GM21367 (cell line): ENCODE data around the gene NLRP8.
"Not testable (repeated sequence)": the region's sequence is repeated elsewhere in the genome, so short reads cannot be mapped to it uniquely, and the experiment has no call there.

Experiments
- ATAC-seq: cut with Tn5 transposase; IDR thresholded peaks from one replicate; pipeline ENCODE4 v1.9.1; 2021; ENCODE audit not compliant: unreplicated experiment

Gene NLRP8

DNA sequence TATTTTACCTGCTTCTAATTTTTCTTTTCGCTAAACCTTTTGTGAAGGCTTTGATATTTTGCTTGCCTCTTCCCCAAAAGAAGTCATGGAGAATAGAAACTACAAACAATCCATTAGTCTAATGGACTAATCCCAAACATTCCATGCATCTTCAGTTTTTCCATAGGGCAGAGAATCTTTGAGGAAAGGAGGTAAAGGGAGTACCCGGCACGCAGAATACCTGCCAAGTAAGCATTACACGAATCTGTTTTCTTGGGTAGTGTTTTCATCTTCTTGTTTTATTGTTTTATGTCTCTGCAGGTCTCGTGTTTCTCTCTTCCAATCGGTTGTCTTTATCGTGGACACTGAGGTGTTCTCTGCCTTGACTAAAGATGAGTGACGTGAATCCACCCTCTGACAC lies at the start of gene NLRP8:
Gene NLRP8 (plus strand): TSS at position 301 of the 400 bp plus-strand sequence.
- no peak for ATAC-seq

DNA sequence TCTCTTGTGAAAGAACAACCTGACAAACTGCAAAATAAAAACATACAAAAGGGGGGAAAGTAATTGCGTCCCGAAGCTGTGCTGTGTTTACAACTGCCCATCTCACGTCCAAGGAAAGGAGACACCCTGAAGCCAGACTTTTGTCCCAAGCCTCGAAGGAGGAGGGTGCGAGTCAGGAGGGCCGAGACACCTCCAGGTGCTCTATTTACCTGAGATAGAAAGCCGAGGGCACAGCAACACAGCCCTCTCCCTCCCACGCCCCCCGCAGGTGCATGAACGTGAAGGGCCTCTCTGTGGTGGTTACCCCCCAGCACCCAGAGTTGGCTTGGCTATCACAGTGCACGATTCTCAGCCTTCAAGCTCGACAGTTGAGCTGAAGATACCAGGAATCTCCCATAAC lies 48.7 kb upstream of the NLRP8 start:
- no peak for ATAC-seq

DNA sequence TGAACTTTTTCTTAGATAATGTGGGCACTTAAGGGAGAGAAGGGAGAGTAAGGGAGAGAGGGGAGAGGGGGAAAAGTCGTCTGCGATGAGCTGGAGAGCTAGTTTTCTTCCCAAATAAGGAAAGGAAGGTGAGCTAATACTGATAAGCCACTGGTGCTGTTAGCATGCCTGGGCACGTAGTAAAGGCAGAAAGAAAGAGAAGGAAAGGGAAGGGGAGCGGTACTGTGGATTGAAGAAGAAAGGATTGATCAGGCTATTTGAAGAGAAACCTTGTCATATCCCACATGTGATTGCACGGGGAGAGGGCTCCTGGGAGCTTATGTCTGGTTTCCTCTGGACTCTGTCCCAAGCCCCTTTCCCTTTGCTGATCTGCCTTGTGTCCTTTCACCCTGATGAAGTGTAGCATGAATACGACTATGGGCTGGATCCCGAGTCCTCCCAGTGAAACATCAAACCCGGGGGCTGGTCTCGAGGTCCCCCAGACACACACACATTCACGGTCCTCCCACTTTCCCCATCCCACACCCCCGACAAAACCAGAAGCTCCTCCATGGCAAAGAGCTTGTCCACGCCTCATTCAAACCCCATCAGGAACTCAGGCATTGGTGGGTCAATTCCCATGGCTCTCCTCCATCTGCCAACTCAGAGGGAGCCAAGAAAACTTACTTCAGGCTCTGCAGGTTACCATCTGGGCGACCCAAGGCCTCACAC lies 46.1 kb upstream of the NLRP8 start:
- ATAC-seq, result no peak

DNA sequence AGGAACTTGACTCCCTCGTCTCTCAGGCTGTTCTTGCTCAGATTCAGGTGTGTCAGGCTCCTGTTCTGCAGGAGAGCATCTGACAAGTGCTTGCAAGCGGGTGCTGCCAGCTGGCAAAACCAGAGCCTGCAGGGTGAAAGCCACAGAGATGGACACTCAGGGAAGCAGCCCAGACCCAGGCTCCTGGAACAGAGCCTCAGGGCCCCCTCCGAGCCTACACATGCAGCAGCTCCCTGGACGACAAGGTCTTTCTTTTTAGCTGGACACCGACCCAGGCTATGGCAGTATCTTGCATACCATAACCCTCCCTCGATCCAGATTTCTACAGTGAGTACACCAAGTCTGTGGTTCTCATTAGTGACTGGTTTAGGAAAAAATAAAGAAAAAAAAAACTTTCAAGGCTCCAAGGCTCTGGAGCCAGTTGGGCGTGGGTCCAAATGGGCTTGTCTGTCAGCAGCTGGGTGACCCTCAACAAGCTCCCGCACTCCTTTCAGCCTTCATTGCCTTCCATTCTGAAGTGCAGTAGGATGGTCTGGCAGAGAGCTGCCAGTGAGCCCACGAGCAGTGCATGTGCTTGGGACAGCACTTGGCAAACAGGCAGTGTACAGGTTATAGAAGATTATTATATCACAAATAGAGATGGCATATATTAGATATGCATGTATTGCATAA lies 45.4 kb upstream of the NLRP8 start:
- ATAC-seq, result no peak

DNA sequence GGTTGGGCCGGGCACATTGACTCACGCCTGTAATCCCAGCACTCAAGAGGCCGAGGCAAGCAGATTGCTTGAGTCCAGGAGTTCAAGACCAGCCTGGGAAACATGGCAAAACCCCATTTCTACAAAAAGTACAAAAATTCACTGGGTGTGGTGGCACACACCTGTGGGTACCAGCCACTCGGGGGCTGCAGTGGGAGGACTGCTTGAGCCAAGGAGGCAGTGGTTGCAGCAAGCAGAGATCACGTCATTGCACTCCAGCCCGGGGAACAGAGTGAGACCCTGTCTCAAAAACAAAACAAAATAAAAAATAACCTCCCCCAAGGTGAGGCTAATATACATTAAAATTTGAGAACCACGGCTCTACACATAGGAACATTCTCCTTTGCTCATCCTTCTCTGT lies 40.3 kb upstream of the NLRP8 start:
- ATAC-seq, result no peak

DNA sequence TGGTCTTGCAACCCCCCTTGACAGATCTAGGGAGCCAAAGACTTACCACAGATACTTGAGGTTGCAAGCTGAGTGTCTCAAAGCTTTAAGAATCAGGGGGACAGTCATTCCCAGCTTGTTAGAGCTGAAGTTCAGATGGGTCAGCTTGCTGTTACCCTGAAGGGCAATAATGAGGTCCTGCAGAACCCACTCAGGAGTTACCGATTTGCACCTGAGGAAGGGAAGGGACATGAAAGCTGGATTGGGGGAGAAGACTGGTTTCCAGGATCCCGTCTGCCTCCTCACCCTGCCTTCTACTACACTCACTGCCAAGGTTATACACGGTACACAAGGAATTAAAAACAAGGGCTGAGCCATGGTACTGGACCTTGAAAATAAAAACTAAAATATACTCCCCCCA lies 39.9 kb upstream of the NLRP8 start:
- no peak for ATAC-seq

DNA sequence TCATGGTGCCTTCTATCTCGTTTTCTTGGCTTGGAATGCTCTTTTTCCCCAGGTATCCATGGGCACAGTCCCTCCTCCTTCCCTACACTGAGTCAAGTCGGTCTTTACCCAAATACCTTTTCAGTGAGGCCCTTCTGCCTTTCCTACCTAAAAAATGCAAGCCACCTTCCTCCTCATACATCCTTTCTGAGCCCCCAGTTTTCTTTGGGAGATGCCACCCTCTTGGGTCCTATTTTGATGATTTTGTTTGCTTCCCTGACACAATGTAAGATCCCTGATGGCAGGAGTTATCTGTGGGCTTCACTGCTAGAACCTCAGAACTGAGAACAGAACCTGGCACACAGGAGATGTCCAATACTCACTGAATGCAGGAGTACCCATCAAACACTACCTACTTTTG lies 37.8 kb upstream of the NLRP8 start:
- no peak for ATAC-seq

DNA sequence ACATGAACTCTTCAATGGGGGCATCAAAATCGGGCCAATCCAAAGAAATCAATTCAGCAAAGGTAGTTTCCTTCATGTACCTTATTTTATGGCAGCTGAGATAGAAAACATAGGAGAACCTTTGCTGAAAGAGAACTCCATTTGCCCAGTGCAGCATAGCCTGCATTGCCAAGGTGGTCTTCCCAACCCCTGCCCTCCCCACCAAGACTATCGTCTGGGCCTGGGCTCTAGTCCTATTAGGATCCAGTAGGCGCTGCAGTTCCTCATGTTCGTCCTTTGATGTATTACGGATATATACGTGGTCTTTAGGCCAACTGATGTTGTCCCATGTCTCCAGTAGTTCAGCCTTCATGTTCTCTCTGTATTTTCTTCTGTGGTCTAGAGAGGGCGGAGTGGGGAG lies 34.7 kb upstream of the NLRP8 start:
- no peak for ATAC-seq

DNA sequence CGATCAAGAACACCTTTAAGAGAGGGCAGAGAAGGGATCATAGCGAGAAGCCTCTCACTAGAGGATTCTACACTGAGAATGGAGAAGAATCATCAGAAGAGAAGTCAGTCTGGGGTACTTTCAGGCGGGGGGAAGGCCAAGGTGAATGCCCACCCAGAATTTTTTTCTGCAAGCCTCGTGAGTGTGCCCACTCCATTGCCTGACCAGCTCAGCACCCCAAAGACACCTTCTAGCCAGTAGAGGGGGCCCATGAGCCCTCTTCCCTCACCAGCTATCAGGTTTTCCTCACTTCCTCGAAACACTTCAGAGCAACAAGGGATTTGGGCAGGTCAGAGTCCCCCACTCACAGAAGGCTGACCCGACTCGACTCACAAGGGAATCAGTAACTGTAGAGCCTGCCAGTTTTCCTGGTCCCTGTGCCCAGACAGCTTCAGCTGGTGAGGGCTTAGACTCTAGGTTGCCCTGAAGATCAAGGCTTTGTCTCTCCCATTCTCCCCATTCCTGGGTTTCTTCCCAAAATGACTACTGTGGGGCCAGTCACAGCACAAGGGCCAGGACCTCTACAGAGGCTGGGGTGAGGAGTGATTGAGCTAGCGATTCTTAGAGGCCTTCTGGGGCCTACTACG lies 33.9 kb upstream of the NLRP8 start:
- no peak for ATAC-seq

DNA sequence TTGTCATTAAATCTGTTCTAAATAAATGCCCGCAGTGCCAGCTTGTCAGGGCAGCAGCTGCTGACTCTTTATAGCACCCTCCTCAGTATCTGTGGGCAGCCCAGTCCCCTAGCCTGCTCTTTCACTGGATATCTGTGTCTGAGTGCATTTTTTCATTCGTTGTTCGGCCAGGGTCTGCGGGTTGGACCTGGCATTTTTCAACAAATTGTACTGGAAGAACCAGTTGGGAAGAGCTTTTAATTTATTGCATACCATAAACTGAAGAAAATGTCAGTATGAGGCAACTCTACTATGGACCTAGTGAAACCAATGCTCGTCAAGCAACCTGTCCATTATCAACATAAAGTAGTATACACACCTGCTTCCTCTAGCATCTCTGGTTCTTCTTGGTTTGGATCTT lies 24.1 kb upstream of the NLRP8 start:
- no peak for ATAC-seq

DNA sequence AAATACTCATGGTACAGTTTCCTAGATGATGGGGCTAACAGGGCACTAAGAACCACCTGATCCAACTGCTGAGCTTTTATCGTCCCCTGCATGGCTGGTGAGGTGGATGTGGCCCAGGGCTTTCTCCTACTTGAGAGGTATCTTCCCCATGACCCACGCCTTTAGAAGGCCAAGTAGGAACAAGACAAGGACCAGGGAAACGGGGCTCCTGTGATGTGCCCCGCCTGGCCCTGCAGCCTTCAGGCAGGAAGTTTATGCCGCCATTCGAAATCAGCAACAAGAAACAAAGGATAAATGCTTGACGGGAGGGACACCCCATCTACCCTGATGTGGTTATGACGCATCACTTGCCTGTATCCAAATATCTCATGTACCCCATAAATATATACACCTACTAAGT lies 19.6 kb upstream of the NLRP8 start:
- ATAC-seq, result no peak

DNA sequence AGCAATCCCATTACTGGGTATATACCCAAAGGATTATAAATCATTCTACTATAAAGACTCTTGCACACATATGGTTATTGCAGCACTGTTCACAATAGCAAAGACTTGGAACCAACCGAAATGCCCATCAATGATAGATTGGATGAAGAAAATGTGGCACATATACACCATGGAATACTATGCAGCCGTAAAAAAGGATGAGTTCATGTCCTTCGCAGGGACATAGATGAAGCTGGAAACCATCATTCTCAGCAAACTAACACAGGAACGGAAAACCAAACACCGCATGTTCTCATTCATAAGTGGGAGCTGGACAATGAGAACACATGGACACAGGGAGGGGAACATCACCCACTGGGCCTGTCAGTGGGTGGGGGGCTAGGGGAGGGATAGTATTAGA lies 18.4 kb upstream of the NLRP8 start:
- ATAC-seq, result not testable (repeated sequence)

DNA sequence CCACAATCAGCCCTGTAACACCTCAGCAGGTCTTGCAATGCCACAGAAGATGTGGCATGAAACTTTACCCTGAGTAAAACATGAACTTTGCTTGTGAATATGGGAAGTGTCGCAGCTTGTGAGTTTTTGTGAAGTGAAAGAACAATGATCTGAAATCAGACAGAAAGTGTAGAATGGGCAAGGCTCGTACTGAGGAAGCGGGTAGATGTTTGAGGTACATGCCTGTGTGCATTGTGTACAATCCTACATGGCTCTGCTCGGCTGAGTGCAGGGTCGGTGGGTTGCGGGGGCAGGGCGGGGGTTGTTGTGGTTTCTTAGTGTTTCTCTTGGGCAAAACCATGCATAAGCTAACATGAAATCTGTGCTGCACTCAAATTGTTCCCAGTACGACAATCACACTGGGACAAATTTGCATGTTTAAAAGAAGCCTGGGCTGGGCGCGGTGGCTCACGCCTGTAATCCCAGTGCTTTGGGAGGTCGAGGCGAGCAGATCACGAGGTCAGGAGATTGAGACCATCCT lies 16.6 kb upstream of the NLRP8 start:
- ATAC-seq, result no peak

DNA sequence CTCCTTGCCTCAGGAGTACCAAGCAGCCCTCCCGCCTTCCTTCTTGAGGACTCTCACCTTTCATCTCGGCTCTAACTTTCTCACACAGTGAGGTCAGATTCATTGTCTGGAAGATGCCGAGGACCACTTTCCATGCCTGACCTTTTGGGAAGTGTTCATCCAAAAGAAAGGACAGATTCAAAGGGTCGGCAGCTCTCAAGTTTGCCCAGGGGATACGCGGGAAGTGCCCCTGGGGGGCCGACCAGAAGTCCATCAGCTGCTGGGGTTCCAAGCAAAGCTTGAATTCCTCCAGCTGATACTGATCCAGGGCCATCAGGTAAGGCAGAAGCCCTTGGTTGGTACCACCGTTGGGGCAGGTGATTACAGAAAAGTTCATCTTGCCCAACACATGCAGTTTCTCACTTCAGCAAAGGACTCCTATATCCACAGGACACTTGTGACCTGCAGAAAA lies 15.7 kb upstream of the NLRP8 start, which contains the start of gene NLRP13:
Gene NLRP13 (minus strand): TSS at position 401 of the 451 bp plus-strand sequence. CDS start 25 bp downstream, at position 376.
- no peak for ATAC-seq

DNA sequence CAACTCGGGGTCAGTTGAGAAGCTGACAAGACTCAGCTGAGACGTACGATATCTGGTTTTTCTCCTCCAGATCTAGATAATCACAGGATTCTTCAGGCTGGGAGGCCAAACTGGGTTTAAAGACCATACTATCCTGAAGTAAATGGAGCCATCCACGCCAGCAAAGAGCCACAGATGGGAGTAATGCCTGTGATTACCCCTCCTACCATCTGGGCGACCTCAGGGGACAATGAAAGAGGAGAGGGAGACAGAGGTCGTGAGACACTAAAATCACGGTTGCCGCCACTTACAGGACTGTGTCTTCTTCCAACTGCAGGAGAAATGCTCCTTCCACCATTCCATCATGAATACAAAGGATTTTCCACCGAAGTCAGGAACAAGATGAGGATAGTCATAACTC lies 12.4 kb upstream of the NLRP8 start:
- no peak for ATAC-seq

DNA sequence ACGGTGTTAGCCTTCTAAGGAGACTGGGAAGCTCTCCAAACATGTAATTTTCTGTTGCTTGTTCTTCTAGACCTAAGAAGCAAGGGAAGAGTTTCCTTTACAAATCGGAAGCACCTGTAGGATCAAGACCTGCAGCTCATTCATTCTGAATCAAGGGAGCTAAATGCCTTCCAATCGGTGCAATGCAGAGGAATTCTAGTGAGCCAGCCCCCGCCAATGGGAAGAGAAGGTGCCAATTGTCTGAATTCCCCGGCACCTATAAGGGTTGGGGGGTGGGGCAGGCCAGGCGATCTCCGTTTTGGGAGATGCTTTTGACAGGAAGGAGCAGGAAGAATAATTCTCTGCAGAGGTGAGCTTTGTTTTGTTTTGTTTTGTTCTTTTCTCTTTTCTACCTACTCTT lies 8.4 kb upstream of the NLRP8 start:
- no peak for ATAC-seq

DNA sequence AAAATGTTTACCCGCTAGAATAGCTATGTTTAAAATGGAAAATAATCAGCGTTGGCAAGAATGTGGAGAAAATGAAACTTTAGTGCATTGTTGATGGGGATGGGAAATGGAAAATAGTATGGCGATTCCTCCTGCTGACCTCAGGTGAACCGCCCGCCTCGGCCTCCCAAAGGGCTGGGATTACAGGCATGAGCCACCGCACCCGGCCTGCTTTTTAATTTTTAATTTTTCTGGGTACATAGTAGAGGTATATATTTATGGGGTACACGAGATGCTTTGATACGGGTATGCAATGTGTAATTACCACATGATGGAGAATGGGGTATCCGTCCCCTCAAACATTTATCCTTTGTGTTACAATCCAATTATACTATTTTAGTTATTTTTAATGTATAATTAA lies 7.3 kb upstream of the NLRP8 start:
- ATAC-seq, result no peak

DNA sequence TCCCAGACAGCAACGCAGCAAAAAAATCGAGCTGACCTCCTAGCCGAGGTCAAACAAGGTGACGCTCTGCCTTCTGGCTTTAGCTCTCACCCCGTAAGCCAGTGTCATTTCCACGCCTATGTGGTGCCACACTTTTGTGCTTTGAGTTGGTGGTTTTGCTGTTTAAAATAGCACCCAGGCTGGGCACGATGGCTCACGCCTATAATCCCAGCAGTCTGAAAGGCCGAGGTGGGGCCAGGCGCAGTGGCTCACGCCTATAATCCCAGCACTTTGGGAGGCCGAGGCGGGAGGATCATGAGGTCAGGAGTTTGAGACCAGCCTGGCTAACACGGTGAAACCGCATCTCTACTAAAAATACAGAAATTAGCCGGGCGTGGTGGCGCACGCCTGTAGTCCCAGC lies 2.9 kb downstream of the NLRP8 start:
- not testable (repeated sequence) for ATAC-seq

DNA sequence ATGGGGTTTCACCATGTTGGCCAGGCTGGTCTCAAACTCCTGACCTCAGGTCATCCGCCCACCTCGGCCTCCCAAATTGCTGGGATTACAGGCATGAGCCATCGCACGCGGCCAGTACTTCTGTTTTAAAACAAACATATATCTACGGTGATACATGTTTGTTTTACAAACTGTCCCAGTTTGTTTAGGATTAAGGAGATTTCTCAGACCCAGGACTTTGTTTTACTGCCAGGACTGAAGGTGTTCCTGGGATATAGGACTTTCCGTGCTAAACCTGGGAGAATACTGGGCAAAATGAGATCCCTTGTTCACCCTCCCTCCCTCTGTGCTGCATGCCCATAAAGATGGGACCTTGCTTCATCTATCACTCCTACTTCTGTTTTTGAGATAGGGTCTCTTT lies 8.8 kb downstream of the NLRP8 start:
- no peak for ATAC-seq

DNA sequence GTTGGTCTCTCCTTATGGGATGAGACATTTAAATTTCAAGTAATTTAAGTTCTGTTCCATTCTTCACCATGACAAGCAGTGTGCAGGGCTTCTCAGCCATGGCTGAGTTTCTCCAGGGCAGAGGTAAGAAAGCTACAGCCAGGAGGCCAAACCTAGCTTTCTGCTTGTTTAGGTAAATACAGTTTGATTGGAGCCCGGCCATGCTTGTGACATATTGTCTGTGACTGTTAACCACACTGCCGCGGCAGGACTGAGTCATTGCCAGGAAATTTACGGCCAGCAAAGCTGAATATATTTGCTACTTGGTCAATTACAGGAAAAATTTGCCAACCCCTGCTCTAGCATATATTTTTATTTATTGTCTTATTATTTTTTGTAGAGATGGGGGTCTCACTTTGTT lies 10.7 kb downstream of the NLRP8 start:
- no peak for ATAC-seq

DNA sequence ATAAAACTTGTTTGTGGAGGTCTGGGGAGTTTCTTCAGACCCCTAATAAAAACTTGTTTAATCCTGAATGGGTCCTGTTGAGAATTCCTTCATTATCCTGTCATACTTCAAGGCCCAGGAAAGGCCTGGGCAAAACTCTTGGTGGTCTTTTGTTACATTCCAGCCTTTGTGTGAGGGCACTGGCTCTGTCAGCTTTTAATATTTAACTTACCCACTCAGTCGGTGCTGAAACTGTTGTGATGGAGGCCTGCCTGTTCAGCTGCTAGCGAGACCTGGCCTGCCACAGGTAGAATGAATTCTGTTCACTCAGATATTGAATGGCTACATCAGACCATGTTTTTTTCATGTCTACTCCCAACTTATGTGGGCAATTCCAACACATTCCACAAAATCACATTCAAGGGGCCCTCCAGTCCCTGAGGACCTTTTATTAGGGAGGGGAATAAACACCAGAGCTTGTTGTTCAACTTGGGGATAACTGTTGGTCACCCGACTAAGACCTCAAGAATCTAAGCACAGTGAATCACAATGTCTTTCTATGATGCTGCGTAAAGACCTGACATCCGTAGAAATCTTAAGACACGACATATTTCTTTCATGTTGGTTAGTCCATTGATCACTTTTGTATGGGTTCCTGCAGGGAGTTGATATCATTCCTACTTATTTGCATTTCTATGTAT lies 12.5 kb downstream of the NLRP8 start:
- ATAC-seq, result no peak
